H1 (cell line): Measurements from ENCODE around the gene SMC3. TPM values are rescaled to one million over a fixed set of nuclear protein-coding genes. Genes with fewer than 3 reads are reported as not detected.

ENCODE experiments used
- JUN ChIP-seq: IDR thresholded peaks from 2 replicates; pipeline ENCODE4 v1.6.1; 2011; ENCODE audit warnings: low read depth, mild to moderate bottlenecking, improper control_type of control experiment, low read length
- NRF1 ChIP-seq: IDR thresholded peaks from 2 replicates; pipeline ENCODE4 v1.6.1; 2011; ENCODE audit warnings: mild to moderate bottlenecking, low read depth, low read length, improper control_type of control experiment
- SRF ChIP-seq: IDR thresholded peaks from 2 replicates; pipeline ENCODE4 v1.6.1; 2011; ENCODE audit warnings: mild to moderate bottlenecking, low read depth, low read length, moderate library complexity
- TAF7 ChIP-seq: optimal IDR thresholded peaks from 2 replicates; pipeline ENCODE3; 2011; ENCODE audit warnings: low read depth, mild to moderate bottlenecking, inconsistent platforms, low read length, moderate library complexity, borderline replicate concordance
- polyA plus RNA-seq, 7 experiments: library from polyadenylated mRNA; depleted of rRNA in 3 of 7; stranded (reverse) in 5 of 7; unstranded in 2 of 7; fragments of >200 nt in 5 of 7; fragments of 200-250 nt in 2 of 7; gene quantifications; 1 replicate in 5 of 7; 2 replicates in 1 of 7; 4 replicates in 1 of 7; pipeline versions ENCODE4 v1.2.1 to v1.2.3, GENCODE V29; 2011 to 2013; ENCODE audit warnings: missing spikeins in 2 of 7, mixed read lengths in 2 of 7
- total RNA-seq: library from RNA; stranded (reverse); fragmentation: NEBNext Ultra II Directional; extraction: Animal tissue kit (Norgen Biotek cat#: 25700); gene quantifications from 2 replicates; pipeline ENCODE4 v1.2.1, GENCODE V29; 2021

SMC3 gene
- total and polyA plus RNA-seq, 2 of the 8 experiments (the other 6 are each of a cell fraction or from before 2014, with no cell fraction given): 12.7 to 93.4 TPM

DNA sequence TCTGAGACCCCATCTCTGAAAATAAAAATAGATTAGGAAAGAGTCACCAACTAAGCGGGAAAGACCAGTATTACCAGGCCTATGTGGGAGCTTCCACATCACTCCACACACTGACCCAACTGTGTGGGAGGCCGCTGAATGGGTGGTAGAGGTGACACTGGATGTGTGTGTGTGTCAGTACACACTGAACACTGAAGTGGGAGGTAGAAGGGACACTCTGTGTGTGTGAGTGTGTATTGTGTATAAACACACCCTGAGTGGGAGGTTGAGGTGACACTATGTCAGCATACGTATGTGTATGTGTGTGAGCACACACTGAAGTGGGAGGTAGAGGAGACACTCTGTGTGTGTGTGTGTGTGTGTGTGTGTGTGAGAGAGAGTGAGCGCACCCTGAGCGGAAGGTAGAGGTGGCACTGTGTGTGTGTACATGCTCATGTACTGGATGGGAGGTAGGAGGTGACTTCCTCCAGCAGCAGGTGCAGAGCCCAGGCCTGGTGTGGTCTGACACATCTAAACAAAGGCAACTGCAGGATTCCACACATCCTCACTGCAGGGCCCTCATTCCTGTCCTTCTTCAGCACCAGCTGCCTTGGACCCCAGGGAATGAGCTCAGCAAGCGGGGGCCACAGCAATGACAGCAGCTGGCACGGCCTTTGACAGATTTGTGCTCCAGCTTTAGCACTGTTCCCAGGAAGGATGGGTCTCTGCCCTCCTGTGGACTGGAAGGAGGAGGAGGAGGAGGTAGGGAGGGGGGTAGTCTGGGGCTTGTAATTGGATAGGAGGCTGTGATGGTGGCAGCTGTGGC is 50.1 kb downstream of the SMC3 start (continued):
- TF ChIP-seq TAF7: no peak
- TF ChIP-seq NRF1: no peak
- TF ChIP-seq JUN: no peak
- no peak for TF ChIP-seq SRF
- TF ChIP-seq, all 59 proteins: peak for 0
